Activated CD8-positive, alpha-beta T cell treated with anti-CD3 and anti-CD28 coated beads for 36 hours (primary cell): Measurements from ENCODE around the gene DNMT3A. TPM values are rescaled to one million over a fixed set of nuclear protein-coding genes. Genes with fewer than 3 reads are reported as not detected.
A peak's percentile ranks its signal among the peaks of the same experiment; 100 is the strongest.

Experiments used
- ATAC-seq: fragments of 200-7000 bp; cut with Tn5 transposase; one replicate; pipeline ENCODE4 v1.10.0; 2021; ENCODE audit warnings: mild to moderate bottlenecking, moderate library complexity
- CTCF ChIA-PET: fragments of 350-600 bp; sonication (Branson Sonifier 250); formaldehyde crosslinking; loops from one replicate; lab custom pipeline; 2021; ENCODE audit warnings: antibody characterized with exemption; lab: Charles Lee
- POLR2A ChIA-PET: fragments of 350-600 bp; sonication (Branson Sonifier 250); formaldehyde crosslinking; loops from one replicate; lab custom pipeline; 2021; ENCODE audit warnings: antibody characterized with exemption; lab: Charles Lee
- DNase-seq: peaks from one replicate; pipeline ENCODE4 v3.0.0-alpha.2; 2020
- H3K27ac Mint-ChIP-seq: one replicate; pipeline ENCODE4 v1.8.0; 2021; ENCODE audit warnings: mild to moderate bottlenecking, mixed read lengths
- H3K27me3 Mint-ChIP-seq: one replicate; pipeline ENCODE4 v1.8.0; 2021; ENCODE audit warnings: mixed read lengths
- H3K36me3 Mint-ChIP-seq: one replicate; pipeline ENCODE4 v1.8.0; 2021; ENCODE audit warnings: low read depth, mixed read lengths
- H3K4me1 Mint-ChIP-seq: one replicate; pipeline ENCODE4 v1.8.0; 2021; ENCODE audit warnings: low read depth, mixed read lengths
- H3K4me3 Mint-ChIP-seq: one replicate; pipeline ENCODE4 v1.8.0; 2021; ENCODE audit warnings: mild to moderate bottlenecking, moderate library complexity, mixed read lengths
- H3K9me3 Mint-ChIP-seq: one replicate; pipeline ENCODE4 v1.8.0; 2021; ENCODE audit warnings: mixed read lengths
- intact Hi-C: fragments of 100-400 bp; cut with micrococcal nuclease; formaldehyde crosslinking; loops from one replicate; pipeline ENCODE4 v1.10.0; 2022
- total RNA-seq, 2 experiments: library from RNA; stranded (reverse); gene quantifications; one replicate each; pipeline ENCODE4 v1.2.3, GENCODE V29; 2021
- TF ChIP-seq, protein P1 (sequence below): fragments of 200-600 bp; IDR thresholded peaks from one replicate; pipeline ENCODE4 v1.8.0; 2022; ENCODE audit warnings: antibody characterized with exemption, mild to moderate bottlenecking

The DNMT3A gene
- total RNA-seq, 2 experiments from 2014 or later: 84.8 to 97.8 TPM

DNA sequence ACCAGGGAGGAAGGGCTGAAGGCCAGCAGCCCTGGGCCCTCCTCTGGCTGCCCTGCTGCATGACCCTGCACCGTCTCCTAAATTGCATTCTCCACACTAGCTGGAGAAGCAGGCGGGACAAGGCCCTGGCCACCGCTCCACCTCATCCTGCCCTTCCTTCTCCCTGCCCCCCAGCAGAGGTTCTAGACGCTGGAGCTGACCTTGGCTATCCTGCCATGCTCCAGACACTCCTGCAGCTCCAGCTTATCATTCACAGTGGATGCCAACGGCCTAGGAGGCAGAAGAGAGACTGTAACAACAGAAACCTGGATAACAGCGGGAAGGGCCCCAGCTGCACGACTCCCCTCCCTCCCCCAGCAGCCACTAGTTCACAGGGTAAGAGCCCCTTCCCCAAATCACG is 105.0 kb downstream of the DNMT3A start:
- TF ChIP-seq, protein P1, sequence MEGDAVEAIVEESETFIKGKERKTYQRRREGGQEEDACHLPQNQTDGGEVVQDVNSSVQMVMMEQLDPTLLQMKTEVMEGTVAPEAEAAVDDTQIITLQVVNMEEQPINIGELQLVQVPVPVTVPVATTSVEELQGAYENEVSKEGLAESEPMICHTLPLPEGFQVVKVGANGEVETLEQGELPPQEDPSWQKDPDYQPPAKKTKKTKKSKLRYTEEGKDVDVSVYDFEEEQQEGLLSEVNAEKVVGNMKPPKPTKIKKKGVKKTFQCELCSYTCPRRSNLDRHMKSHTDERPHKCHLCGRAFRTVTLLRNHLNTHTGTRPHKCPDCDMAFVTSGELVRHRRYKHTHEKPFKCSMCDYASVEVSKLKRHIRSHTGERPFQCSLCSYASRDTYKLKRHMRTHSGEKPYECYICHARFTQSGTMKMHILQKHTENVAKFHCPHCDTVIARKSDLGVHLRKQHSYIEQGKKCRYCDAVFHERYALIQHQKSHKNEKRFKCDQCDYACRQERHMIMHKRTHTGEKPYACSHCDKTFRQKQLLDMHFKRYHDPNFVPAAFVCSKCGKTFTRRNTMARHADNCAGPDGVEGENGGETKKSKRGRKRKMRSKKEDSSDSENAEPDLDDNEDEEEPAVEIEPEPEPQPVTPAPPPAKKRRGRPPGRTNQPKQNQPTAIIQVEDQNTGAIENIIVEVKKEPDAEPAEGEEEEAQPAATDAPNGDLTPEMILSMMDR: no peak
- Mint-ChIP-seq H3K36me3 (peaks cover 63% of the 10 kb centered on the region), H3K4me1 (no peaks in the 10 kb centered on the region), H3K27ac (no peak overlapping the region), H3K4me3 (no peak overlapping the region), H3K9me3 (no peaks in the 10 kb centered on the region), H3K27me3 (no peaks in the 10 kb centered on the region)
- ATAC-seq (no peak), DNase-seq (no peak)
- CTCF ChIA-PET: interaction anchor here (2.1 kb wide), 1 partner anchor 8 kb away, joined by 8 read pairs; no protein-coding TSS in a partner anchor
- POLR2A ChIA-PET: interaction anchor here (0.6 to 1.0 kb wide), 4 partner anchors 9 to 256 kb away, joined by 3 read pairs; no protein-coding TSS in a partner anchor
- intact Hi-C loops: no loop called here

DNA sequence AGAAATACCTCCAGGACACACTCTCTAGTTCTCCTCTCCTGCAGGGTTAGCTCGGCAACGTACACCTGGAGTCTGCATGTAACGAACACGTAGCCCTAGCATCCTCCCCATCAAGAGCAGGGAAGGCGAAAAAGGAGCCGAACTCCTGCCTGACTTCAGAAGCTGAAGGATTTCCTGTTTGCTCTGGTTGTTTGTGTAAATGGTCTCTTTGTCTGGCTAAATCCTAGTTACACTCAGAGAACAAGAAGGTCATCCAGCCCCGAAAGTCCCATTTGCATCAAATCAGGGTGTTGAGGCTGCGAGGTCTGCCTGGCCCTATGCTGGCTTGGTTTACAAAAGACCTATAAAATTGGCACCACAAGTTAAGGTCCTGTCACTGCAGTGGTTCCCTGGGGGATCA is 107.0 kb downstream of the DNMT3A start:
- no peak for ATAC-seq
- no peak for DNase-seq
- Mint-ChIP-seq H3K27ac (no peak overlapping the region), H3K27me3 (no peaks in the 10 kb centered on the region), H3K4me1 (no peaks in the 10 kb centered on the region), H3K9me3 (no peaks in the 10 kb centered on the region), H3K4me3 (no peak overlapping the region), H3K36me3 (peaks cover 49% of the 10 kb centered on the region)
- ChIA-PET CTCF (no interaction called here), POLR2A (no interaction called here)
- intact Hi-C loops: no loop called here
- TF ChIP-seq, protein P1: no peak

DNA sequence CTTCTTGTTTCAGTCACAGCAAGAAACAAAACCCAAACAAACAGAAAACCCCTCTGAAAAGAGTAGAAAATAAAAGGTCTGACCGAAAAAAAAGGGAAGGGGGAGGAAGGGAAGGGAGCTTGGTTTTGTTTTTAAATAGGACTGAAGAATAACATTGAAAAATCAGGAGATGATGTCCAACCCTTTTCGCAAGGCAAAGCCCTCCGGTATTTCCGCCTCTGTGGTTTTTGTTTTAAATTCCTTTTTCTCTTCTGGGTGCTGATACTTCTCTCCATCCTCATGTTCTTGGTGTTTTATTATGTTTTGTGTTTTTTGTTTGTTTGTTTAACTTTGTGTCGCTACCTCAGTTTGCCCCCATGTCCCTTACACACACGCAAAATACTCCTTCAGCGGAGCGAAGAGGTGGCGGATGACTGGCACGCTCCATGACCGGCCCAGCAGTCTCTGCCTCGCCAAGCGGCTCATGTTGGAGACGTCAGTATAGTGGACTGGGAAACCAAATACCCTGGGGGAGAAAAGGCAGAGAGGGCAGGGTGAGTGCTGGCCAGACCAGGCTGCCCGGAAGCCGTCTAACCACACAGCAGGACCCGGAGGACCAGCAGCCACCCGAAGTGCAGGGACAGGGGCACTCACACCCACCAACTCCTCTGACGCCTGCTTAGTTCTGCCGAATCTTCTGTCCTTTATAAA is 107.7 kb downstream of the DNMT3A start:
- intact Hi-C loops: no loop called here
- DNase-seq (no peak), ATAC-seq (no peak)
- Mint-ChIP-seq H3K27ac (no peak overlapping the region), H3K9me3 (no peaks in the 10 kb centered on the region), H3K27me3 (no peaks in the 10 kb centered on the region), H3K4me3 (no peak overlapping the region), H3K4me1 (peaks cover 2% of the 10 kb centered on the region), H3K36me3 (peaks cover 46% of the 10 kb centered on the region)
- CTCF ChIA-PET: no interaction called here
- TF ChIP-seq, protein P1: no peak
- POLR2A ChIA-PET: no interaction called here

DNA sequence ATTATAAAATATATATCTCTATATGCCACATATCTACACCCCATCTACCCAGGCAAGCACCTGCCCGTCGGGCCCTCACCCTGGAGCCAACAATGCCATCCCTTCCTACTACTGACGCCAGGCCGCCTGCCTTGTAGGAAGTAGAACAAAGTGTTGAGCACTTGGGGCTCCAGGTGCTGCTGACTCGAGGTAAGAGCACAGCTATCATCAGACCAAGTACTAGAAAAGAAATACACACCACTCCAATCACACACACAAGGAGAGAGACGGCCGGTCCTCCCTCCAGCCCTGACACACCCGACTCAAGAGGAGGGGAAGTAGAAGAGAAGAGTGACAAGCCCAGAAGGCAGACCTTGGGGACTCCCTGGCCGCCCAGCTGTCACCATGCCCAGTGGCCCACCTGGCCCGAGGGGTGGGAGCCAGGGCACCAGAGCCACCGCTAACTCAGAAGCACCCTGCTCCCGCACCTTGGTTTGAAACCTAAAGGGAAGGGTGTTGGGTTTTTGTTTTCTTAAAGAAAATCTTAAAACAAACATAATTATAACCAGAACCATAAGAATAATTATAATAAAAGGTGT is 109.4 kb downstream of the DNMT3A start:
- Mint-ChIP-seq H3K4me1 (peaks cover 10% of the 10 kb centered on the region), H3K27ac (peak overlapping the region; percentile 31), H3K27me3 (no peaks in the 10 kb centered on the region), H3K9me3 (no peaks in the 10 kb centered on the region), H3K36me3 (peaks cover 40% of the 10 kb centered on the region), H3K4me3 (no peak overlapping the region)
- CTCF ChIA-PET: no interaction called here
- POLR2A ChIA-PET: no interaction called here
- TF ChIP-seq, protein P1: no peak
- ATAC-seq (no peak), DNase-seq (no peak)
- intact Hi-C loops: no loop called here

DNA sequence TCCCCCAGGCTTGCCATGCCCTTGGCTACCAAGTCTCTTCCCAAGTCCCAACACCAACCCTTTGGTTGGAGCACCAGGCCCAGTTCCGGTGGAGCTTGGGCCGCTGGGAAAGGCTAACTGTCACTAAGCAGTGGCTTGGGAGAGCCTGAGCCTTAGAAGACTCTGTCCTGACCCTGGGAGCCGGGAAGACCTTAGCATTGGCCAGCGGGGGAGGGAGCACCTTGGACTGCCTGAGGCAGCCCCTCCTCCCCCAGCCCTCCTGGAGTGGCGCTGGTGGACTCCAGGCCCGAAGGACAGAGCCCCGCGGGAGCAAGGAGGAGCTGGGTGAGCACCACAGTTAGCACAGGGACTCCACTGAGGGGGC is 110.8 kb downstream of the DNMT3A start:
- ATAC-seq: no peak
- POLR2A ChIA-PET: interaction anchor here (1.1 to 1.4 kb wide), 3 partner anchors 8 to 55 kb away, joined by 4 to 7 read pairs (median 6); no protein-coding TSS in a partner anchor

More for the DNA sequence above, 110.8 kb downstream of the DNMT3A start:
- Mint-ChIP-seq H3K36me3 (peaks cover 32% of the 10 kb centered on the region), H3K27me3 (no peaks in the 10 kb centered on the region), H3K9me3 (no peaks in the 10 kb centered on the region), H3K4me3 (no peak overlapping the region), H3K4me1 (peaks cover 19% of the 10 kb centered on the region), H3K27ac (no peak overlapping the region)
- TF ChIP-seq, protein P1: no peak
- no peak for DNase-seq
- CTCF ChIA-PET: interaction anchor here (0.8 kb wide), 1 partner anchor 11 kb away, joined by 3 read pairs; no protein-coding TSS in a partner anchor
- intact Hi-C loops: no loop called here
